ENCODE data around the gene FRMD3.

The FRMD3 gene

GRCh38 chr9:83334320-83334719 lies 203.9 kb downstream of the FRMD3 start:
- peak; percentile 58 for DNase-seq (ENCODE audit: low spot score)
- peak; percentile 91 for TF ChIP-seq CTCF (IDR thresholded peaks at IDR 0.05; ENCODE audit: extremely low read depth, missing control alignments)

DNA sequence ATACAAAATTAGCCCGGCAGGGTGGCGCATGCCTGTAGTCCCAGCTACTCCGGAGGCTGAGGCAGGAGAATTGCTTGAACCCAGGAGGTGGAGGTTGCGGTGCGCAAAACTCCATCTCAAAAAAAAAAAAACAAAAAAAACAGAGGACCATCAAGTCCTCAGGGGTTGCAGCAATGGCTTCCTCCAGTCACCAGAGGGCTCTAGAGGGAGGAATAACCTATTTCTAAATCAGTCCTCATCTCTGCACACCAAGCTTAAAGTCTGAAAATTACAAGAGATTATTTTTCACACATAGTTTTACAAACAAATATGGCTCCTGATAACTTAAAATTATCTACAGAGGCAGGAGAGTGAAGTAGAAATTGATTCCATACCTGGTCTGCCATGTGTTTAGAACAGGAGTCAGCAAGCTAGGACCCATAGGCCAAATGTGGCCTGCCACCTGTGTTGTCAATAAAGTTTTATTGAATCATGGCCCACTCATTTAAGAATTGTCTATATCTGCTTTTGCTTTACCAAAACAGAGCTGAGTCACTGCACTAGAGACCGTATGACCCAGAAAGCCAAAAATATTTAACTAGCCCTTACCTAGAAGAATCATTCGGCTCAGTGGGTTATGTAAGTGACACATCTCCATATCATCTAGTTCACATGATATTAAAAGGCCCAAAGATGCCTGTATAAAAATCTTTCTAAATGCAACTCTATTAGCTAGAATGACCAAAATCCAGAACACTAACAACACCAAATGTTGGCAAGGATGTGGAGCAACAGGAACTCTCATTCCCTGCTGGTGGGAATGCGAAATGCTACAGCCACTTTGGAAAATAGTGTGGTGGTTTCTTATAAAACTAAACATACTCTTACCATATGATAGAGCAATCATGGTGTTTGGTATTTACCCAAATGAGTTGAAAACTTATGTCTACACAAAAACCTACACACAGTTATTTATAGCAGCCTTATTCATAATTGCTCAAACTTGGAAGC lies 207.7 kb downstream of the FRMD3 start:
- no peak for DNase-seq (ENCODE audit: low spot score)

DNA sequence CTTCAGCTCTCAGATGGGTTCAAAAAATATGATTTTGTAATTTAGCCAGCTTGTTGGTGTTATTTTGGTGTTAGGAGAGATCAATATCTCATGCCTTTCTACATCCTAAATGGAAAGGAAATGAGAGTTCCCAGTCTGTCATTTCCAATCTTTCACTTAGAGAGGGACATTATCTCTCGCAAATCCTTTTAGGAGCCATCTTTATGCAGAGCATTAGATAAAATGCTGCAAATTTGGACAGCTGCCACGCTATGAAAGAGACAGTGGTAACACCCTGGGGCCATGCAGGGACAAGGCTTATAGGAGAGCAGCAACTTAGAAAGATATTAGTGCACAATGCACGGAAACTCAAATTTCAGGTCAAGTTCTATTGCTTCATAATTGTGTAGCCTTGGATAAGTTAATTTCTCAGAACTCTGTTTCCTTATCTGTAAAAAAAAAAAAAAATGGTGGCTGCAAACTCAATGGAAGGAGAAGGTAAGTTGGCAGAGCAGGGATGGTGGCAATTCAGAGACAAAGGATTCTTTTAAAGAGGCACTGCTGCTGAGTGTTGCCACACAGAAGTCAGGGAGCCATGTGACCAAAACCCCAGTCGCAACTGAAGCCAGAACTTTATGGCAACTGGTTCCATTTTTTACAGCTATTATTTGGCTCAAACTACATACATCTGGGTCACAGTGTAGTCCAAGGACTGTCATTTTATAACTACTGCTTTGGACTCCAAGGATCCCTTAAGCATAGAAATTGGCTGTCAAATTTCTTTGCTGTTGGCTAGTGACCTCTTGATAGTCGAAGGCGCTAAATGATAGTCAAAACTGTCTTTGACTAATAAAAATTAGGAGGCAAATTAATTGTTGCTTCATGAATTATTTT lies 210.2 kb downstream of the FRMD3 start:
- TF ChIP-seq CTCF (IDR thresholded peaks at IDR 0.05; ENCODE audit: extremely low read depth, missing control alignments) = no peak
- DNase-seq (ENCODE audit: low spot score) = no peak

More for the DNA sequence above, 207.7 kb downstream of the FRMD3 start:
- TF ChIP-seq CTCF (IDR thresholded peaks at IDR 0.05; ENCODE audit: extremely low read depth, missing control alignments) = no peak

DNA sequence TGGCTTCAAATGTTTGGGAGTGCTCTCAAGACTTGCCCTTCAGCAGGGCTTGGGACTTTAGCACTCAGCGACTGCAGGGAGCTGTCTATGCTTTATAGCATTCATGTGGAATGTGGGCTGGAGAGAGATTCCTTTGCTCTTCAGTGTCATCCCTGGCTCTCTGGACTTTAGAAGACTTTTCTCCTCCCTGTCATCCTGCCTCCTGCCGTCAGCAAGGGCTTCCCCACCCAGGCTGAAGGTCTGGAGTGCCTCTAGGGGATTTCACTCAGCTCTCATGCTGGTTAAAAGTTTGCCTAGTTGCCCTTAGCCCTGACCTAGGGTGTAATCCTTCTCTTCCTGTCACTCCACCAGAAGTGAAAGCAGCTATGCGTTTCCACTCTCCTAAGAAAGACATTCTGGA lies 210.9 kb downstream of the FRMD3 start:
- no peak for TF ChIP-seq CTCF (IDR thresholded peaks at IDR 0.05; ENCODE audit: extremely low read depth, missing control alignments)
- DNase-seq (ENCODE audit: low spot score) = no peak

DNA sequence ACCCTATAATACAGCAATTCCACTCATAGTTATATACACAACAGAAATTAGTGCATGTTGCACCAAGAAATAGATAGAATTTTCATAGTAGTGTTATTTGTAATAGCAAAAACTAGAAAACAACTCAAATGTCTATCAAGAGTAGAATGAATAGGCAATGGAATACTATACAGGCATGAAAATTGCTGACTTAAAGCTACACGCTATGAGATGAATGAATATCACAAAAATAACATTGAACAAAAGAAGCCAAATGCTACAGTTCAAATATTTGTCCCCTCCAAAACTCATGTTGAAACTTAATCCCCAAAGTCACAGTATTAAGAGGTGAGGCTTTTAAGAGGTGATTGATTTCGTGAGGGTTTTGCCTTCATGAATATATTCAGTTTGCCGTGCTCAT lies 215.1 kb downstream of the FRMD3 start:
- TF ChIP-seq CTCF (IDR thresholded peaks at IDR 0.05; ENCODE audit: extremely low read depth, missing control alignments) = no peak
- no peak for DNase-seq (ENCODE audit: low spot score)

- no peak for TF ChIP-seq CTCF (IDR thresholded peaks at IDR 0.05; ENCODE audit: extremely low read depth, missing control alignments)
- no peak for DNase-seq (ENCODE audit: low spot score)
Measured at GRCh38 chr9:83322438-83322837, 215.8 kb downstream of the FRMD3 start.

- no peak for TF ChIP-seq CTCF (IDR thresholded peaks at IDR 0.05; ENCODE audit: extremely low read depth, missing control alignments)
Measured at GRCh38 chr9:83317244-83317643, 221.0 kb downstream of the FRMD3 start.

More at GRCh38 chr9:83317244-83317643, 221.0 kb downstream of the FRMD3 start:
- no peak for DNase-seq (ENCODE audit: low spot score)

All from GM20000 (cell line).